NB4 (cell line): ENCODE measurements around the gene SEMA3B.
A peak's percentile ranks its signal among the peaks of the same experiment; 100 is the strongest.

ENCODE experiments used
- DNase-seq: peaks from one replicate; pipeline ENCODE4 v3.0.0; 2010; ENCODE audit warnings: low read depth
- H3K4me3 ChIP-seq: one replicate; pipeline ENCODE4 v1.5.1; 2011; ENCODE audit warnings: mild to moderate bottlenecking, low read depth, low read length, moderate library complexity
- MYC ChIP-seq: IDR thresholded peaks from 2 replicates; pipeline ENCODE4 v1.6.1; 2011; ENCODE audit warnings: low read depth, low read length
- POLR2A ChIP-seq: IDR thresholded peaks from 2 replicates; pipeline ENCODE4 v1.6.1; 2011; ENCODE audit warnings: mild to moderate bottlenecking; ENCODE audit not compliant: insufficient read length; ENCODE audit errors: extremely low read depth
- TF ChIP-seq, protein P1 (sequence below): IDR thresholded peaks from 2 replicates; pipeline ENCODE4 v1.6.1; 2011; ENCODE audit warnings: low read depth, low read length
- TF ChIP-seq, protein P2 (sequence below): IDR thresholded peaks from one replicate; pipeline ENCODE4 v1.5.1; 2012; ENCODE audit warnings: low read depth, low read length

SEMA3B gene

DNA sequence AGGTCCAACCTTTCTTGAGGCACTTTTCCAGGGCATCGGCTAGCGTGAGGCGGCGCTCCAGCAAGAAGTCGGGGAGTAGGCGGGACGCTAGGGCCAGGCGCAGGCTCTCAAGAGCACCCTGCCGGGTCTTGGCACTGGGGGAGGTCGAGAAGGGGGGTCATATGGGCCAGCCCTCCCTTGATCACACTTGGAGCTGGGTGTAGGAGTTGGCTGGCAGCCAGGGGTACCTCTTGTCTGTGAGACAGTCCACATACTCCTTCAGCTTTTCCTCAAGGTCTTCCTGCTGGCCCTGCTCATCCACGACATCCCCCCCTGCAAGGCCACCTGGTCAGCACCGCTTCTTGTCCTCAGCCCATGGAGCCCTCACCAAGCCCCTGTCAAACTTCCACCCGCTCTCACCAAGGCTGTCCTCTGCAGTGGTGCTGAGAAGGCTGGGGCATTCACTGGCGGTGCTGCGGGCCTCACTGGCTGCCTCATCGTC is 21.3 kb downstream of the SEMA3B start:
- no peak for TF ChIP-seq POLR2A
- TF ChIP-seq, protein P1, sequence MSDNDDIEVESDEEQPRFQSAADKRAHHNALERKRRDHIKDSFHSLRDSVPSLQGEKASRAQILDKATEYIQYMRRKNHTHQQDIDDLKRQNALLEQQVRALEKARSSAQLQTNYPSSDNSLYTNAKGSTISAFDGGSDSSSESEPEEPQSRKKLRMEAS, result no peak
- no peak for TF ChIP-seq MYC
- TF ChIP-seq, protein P2, sequence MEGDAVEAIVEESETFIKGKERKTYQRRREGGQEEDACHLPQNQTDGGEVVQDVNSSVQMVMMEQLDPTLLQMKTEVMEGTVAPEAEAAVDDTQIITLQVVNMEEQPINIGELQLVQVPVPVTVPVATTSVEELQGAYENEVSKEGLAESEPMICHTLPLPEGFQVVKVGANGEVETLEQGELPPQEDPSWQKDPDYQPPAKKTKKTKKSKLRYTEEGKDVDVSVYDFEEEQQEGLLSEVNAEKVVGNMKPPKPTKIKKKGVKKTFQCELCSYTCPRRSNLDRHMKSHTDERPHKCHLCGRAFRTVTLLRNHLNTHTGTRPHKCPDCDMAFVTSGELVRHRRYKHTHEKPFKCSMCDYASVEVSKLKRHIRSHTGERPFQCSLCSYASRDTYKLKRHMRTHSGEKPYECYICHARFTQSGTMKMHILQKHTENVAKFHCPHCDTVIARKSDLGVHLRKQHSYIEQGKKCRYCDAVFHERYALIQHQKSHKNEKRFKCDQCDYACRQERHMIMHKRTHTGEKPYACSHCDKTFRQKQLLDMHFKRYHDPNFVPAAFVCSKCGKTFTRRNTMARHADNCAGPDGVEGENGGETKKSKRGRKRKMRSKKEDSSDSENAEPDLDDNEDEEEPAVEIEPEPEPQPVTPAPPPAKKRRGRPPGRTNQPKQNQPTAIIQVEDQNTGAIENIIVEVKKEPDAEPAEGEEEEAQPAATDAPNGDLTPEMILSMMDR, result no peak
- no peak for DNase-seq
- H3K4me3 ChIP-seq, result no peak overlapping the region

DNA sequence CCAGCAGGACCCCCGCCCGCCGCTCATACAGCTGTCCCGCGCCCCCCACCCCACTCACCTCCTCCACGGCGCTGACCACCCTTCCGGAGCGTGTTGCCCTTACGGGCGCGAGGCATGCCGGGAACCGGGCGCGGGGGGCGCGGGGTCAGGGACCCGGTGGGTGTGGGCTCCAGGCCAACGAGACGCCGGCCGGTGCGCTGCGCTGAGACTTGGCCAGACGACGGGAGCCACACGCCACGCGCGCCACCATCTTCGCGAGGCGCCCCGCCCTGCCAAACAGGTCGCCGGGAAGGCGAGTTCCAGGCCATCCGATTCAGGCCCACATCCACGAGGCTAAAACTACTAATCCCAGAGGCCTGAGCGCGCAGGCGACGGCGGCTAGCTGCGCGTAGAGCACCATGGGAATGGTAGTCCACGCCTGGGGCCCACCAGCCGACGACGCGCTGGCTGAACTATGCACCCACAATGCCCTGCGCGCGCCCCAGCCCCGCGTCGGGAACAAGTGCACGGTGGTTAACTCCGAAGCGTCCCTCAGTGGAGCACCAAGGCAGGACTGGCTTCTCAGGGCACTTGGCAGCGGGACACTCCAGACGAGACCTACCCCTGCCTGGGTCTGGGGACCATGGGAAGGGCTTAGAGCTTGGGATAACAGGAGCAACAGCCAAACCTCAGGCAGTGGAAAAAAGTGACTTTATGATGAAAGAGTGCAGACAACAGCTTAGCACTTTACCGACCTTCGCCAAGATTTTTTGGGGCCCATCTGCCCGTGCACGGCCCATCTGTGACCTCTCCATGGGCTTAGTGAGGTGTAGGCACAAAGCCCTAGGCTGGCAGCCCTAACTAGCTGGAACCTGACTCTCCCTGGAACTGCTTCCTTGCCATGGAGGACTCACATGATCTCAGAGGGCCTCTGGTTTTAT is 23.5 kb downstream of the SEMA3B start, which contains the start of gene IFRD2:
Gene IFRD2, minus strand, starts transcription at position 271 of the 920 bp plus-strand sequence. Its CDS starts 155 bp downstream, at position 116.
- peak; percentile 99 for DNase-seq
- TF ChIP-seq POLR2A (peak; percentile 62), MYC (peak; percentile 96)
- TF ChIP-seq, protein P1, result peak; percentile 88
- TF ChIP-seq, protein P2, result no peak
- H3K4me3 ChIP-seq, result peak within 1 kb of the TSS; percentile 98

DNA sequence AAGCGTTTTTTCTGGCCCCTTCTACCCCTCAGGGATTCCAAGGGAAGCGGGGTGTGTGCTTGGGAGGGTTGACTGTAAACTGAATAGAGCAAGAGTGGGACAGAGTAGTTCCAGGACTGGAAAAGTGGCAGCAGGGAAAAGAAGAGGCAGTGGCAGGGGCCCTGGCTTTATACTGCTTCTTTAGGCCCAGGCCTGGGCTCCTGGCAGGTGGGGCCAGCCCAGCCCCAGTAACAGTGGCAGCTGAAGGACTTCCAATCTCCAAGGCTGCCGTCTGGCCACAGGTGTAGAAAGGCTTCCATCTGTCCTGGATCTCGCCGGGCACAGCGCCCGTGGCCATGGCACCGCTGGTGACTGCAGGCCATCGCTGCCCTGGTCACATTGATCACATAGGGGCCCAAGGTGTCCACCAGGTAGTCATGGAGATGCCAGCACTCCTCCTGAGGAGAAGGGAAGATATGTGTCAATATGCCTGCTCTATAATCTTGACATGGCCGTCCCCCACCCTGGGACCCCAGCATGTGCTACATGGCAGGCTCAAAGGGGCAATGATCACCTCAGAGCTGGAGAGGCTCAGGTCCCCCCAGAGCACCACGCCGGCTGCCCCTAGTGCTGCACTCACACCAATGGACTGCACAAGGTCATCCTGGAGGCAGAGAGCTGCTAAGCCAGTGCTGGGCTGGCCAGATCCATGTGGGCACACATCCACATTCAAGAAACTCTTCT is 24.3 kb downstream of the SEMA3B start:
- no peak for DNase-seq
- TF ChIP-seq MYC, result no peak
- TF ChIP-seq, protein P2, result no peak
- TF ChIP-seq, protein P1, result no peak
- TF ChIP-seq POLR2A, result no peak
- H3K4me3 ChIP-seq, result peak overlapping the region; percentile 64

DNA sequence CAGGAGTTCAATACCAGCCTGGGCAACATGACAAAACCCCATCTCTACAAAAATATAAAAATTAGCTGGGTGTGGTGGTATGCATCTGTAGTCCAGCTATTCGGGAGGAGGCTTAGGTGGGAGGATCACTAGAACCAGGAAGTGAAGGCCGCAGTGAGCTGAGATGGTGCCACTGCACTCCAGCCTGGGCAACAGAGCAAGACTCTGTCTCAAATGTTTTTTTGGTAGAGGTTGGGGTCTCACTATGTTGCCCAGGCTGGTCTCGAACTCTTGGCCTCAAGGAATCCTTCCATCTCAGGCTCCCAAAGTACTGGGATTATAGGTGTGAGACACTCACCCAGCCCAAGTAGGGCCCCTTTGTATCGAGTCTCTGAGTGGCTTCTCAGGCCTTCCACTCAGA is 25.1 kb downstream of the SEMA3B start:
- H3K4me3 ChIP-seq, result no peak overlapping the region
- no peak for DNase-seq
- TF ChIP-seq MYC, result no peak
- TF ChIP-seq, protein P2, result no peak
- no peak for TF ChIP-seq POLR2A
- TF ChIP-seq, protein P1, result no peak

DNA sequence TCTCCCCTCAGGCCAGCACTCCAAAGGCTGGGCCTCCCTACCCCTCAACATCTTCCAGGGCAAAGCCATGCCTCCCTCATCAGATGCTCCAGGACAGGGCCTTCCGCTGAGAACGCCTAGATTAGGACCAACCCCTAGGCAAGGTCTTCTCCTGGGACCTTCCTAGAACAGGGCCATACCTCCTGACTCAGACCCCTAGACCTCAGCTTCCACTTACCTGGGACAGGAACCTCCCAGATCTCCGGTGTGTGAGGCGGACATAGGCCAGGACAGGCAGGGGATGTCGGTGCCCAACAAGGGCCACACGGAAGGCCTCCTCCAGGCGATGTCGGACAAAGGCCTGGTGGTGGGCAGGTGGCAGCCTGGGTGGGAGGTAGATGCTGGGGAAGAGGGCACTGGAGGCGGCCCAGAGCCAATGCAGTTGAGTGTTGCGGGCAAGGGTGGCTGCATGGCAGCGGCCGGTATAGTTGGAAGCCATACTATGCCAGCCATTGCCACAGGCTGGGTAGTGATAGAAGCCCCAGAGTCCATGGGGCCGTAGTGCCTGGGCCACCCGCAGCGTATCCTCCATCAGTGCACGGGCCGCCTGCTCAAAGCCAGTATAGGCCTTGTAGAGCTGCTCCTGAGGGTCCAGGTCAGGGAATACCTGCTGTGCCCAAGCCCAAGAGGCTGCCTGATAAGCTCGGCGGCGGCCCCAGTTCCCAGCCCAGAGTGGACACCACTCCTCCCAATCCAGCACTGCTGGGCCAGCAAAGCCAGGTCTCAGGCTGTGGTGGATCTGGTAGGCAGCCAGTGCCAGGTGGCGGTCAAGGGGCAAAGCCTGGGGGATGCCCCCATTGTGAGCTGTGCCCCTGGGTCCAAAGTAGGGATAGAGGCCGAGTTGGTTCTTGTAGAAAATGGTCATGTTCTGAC is 25.8 kb downstream of the SEMA3B start:
- H3K4me3 ChIP-seq, result no peak overlapping the region

More for the DNA sequence above, 25.8 kb downstream of the SEMA3B start:
- TF ChIP-seq MYC, result no peak
- TF ChIP-seq, protein P2, result no peak
- TF ChIP-seq POLR2A, result no peak
- DNase-seq, result no peak
